Amniotic epithelial cell (primary cell): ENCODE measurements around the gene CCDC200.
"Not testable (repeated sequence)": the region's sequence is repeated elsewhere in the genome, so short reads cannot be mapped to it uniquely, and the experiment has no call there.

Experiments
- DNase-seq: peaks from one replicate; pipeline ENCODE4 v3.0.0-alpha.2; 2010; ENCODE audit warnings: low read depth

CCDC200 gene

GRCh38 chr17:43216369-43216761 lies 12.1 kb downstream of the CCDC200 start:
- DNase-seq, result no peak

GRCh38 chr17:43215341-43215740 lies 13.1 kb downstream of the CCDC200 start:
- no peak for DNase-seq

DNA sequence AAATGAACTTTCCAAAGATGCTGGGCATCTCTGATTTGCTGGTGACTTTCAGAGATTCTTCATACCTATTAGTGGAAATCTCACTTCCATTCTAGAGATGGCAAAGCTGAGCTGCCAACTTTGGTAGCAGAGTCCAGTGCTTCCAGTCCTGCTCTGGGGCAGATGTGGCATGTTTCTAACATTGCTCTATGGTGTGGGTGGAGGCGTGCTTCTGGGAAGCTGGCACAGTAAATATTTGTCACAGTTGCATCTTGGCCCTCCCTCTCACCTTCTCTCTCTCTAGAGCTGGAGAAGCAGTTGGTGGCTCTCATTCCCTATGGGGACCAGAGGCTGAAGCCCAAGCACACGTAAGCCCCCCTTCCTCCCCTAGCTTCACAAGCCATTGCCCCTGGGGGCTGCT lies 14.9 kb downstream of the CCDC200 start:
- DNase-seq, result no peak

GRCh38 chr17:43212641-43213490 lies 15.6 kb downstream of the CCDC200 start:
- no peak for DNase-seq

GRCh38 chr17:43211480-43212402 lies 16.7 kb downstream of the CCDC200 start, which contains the start of gene TMEM106A:
Gene TMEM106A (plus strand): TSS chr17:43211875. CDS start chr17:43213042, 1,167 bp downstream.
- peak; percentile 82 for DNase-seq

GRCh38 chr17:43211123-43211479 lies 17.3 kb downstream of the CCDC200 start:
- no peak for DNase-seq

- DNase-seq, result no peak
Measured at GRCh38 chr17:43210576-43210975, 17.8 kb downstream of the CCDC200 start.

DNA sequence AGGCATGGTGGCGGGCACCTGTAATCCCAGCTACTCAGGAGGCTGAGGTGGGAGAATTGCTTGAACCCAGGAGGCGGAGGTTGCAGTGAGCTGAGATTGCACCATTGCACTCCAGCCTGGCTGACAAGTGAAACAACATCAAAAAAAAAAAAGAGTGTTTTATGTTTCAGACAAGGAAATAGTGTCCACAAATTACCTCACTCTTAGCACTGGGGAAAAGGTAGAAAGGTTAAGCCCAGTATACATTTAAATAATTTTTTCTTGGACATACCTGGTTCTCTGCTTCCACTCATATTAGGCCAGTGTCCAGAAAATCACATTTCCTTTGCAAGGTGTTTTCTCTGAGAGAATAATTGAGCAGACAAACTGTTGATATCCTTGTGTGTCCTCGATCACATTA lies 25.4 kb downstream of the CCDC200 start:
- not testable (repeated sequence) for DNase-seq

DNA sequence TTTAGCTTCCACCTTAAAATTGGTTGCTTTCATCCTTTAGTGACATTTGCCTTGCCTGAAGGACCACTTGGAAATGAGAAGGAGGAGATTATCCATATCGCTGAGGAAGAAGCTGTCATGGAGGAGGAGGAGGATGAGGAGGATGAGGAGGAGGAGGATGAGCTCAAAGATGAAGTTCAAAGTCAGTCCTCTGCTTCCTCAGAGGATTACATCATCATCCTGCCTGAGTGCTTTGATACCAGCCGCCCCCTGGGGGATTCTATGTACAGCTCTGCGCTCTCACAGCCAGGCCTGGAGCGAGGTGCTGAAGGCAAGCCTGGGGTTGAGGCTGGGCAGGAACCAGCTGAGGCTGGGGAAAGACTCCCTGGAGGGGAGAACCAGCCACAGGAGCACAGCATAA lies 28.3 kb downstream of the CCDC200 start:
- no peak for DNase-seq

- no peak for DNase-seq
Measured at GRCh38 chr17:43199633-43200032, 28.8 kb downstream of the CCDC200 start.

DNA sequence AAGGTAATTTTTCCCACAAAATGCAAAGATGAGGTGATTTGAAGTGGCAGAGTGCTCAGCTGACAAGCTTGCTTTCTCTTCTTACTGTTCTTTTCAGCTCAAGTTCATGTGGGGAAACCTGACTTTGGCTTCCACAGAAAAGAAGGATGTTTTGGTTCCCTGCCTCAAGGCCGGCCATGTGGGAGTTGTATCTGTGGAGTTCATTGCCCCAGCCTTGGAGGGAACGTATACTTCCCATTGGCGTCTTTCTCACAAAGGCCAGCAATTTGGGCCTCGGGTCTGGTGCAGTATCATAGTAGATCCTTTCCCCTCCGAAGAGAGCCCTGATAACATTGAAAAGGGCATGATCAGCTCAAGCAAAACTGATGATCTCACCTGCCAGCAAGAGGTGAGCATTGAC lies 35.2 kb downstream of the CCDC200 start:
- no peak for DNase-seq

DNA sequence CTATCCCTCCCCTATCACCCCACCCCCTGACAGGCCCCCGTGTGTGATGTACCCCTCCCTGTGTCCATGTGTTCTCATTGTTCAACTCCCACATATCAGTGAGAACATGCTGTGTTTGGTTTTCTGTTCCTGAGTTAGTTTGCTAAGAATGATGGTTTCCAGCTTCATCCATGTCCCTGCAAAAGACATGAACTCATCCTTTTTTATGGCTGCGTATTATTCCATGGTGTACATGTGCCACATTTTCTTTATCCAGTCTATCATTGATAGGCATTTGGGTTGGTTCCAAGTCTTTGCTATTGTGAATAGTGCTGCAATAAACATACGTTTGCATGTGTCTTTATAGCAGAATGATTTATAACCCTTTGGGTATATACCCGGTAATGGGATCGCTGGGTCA lies 41.8 kb downstream of the CCDC200 start:
- not testable (repeated sequence) for DNase-seq

DNA sequence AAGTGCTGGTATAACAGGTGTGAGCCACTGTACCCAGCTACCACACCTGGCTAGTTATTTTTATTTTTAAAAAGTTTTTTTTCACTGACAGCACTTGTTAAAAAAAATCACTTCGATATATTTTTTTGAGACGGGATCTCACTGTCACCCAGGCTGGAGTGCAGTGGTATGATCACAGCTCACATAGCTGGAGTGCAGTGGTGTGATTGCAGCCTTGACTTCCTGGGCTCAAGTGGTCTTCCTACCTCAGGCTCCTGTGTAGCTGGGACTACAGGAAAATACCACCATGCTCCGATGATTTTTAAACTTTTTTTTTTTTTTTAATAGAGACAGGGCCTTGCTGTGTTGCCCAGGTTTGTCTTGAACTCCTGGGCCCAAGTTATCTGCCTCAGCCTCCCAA lies 44.5 kb downstream of the CCDC200 start:
- DNase-seq, result no peak

GRCh38 chr17:43176119-43176570 lies 52.3 kb downstream of the CCDC200 start:
- no peak for DNase-seq

DNA sequence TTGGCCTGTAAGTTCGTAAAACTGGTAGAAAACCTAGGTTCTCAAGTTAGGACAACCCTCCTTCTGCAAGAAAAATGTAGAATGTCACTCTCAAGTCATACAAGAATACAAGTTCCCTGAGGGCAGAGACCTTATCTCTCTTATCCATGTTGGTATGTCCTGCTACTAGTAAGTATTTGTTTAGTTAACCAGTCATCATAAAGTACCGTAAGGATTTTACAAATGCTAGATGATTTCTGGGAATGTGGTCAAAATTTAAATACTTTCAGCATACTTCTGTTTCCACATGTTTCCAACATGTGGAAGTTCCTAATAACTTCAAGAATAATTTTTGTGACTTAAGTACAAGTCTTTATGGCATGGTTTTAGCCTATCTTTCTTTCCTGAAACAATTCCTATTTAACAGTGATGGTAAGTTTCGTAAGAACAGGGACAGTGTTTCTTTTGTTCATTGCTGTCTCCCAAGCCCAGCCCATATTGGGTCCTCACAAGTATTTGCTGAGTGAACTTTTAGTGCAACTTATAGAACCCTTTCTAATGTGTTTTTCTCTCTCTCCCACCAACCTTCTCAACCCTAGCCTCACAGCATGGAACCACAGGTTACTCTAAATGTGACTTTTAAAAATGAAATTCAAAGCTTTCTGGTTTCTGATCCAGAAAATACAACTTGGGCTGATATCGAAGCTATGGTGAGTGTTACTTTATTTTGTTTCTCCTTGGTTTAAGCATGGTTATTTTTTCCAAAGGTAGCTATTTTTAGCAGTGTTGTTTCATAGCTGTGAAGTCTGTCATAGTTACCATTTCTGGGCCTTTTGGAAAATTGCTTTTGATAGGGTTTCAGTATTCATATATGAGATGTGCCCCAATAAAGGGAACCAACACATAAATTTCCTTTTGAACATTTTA lies 53.0 kb downstream of the CCDC200 start:
- DNase-seq, result peak; percentile 71

- peak; percentile 100 for DNase-seq
Measured at GRCh38 chr17:43171586-43172487, 56.6 kb downstream of the CCDC200 start.
